IPS DF 6.9 (cell line): ENCODE data around the gene KLK4.

Source experiments
- DNase-seq: peaks from one replicate; pipeline ENCODE4 v3.0.0-alpha.2; 2013; ENCODE audit warnings: low read depth, low spot score
- H3K27ac ChIP-seq: one replicate; pipeline ENCODE4 v1.5.1; 2013; ENCODE audit warnings: low read length, control low read depth
- H3K27me3 ChIP-seq: 2 replicates; pipeline ENCODE4 v1.6.1; 2013; ENCODE audit warnings: mild to moderate bottlenecking, low read length; ENCODE audit not compliant: control insufficient read depth, insufficient read depth
- H3K36me3 ChIP-seq: 2 replicates; pipeline ENCODE4 v1.6.1; 2013; ENCODE audit warnings: low read length; ENCODE audit not compliant: control insufficient read depth, insufficient read depth
- H3K4me1 ChIP-seq: 2 replicates; pipeline ENCODE4 v1.6.1; 2013; ENCODE audit warnings: low read length; ENCODE audit not compliant: control insufficient read depth, insufficient read depth
- H3K4me3 ChIP-seq: 2 replicates; pipeline ENCODE4 v1.5.1; 2013; ENCODE audit warnings: mild to moderate bottlenecking, low read length
- H3K9me3 ChIP-seq: 2 replicates; pipeline ENCODE4 v1.6.1; 2013; ENCODE audit warnings: low read length, inconsistent platforms; ENCODE audit not compliant: control insufficient read depth, insufficient read depth
- WGBS: extraction: QIAGEN DNeasy Blood & Tissue Kit; methylation state at CpG from one replicate; pipeline ENCODE4 v1.1.7; 2013; ENCODE audit warnings: mixed read lengths, missing lambda C conversion rate; ENCODE audit not compliant: insufficient read length, insufficient coverage; 5-methylcytosine and 5-hydroxymethylcytosine counted together

Gene KLK4

DNA sequence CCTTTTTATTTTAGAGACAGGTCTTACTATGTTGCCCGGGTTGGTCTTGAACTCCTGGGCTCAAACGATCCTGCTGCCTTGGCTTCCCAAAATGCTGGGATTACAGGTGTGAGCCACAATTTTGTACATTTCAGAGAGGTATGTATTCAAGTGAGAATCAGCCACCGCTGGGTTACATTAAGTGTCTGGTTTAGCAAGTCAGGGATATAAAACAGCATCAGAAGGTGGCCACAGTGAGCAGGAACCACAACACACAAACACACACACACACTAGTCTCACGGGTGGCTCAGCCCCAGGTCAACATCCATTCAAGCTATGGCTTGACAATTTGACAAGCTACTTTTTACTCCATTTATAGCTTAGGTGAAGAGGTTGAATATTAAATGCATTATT lies 21.5 kb upstream of the KLK4 start:
- Histone ChIP-seq H3K36me3 (no peaks in the 10 kb centered on the region), H3K4me1 (no peaks in the 10 kb centered on the region), H3K4me3 (no peak overlapping the region), H3K27ac (no peak overlapping the region), H3K27me3 (no peaks in the 10 kb centered on the region), H3K9me3 (no peaks in the 10 kb centered on the region)
- no CpG with 5 or more reads among the region's 4 CpGs for WGBS
- no peak for DNase-seq

DNA sequence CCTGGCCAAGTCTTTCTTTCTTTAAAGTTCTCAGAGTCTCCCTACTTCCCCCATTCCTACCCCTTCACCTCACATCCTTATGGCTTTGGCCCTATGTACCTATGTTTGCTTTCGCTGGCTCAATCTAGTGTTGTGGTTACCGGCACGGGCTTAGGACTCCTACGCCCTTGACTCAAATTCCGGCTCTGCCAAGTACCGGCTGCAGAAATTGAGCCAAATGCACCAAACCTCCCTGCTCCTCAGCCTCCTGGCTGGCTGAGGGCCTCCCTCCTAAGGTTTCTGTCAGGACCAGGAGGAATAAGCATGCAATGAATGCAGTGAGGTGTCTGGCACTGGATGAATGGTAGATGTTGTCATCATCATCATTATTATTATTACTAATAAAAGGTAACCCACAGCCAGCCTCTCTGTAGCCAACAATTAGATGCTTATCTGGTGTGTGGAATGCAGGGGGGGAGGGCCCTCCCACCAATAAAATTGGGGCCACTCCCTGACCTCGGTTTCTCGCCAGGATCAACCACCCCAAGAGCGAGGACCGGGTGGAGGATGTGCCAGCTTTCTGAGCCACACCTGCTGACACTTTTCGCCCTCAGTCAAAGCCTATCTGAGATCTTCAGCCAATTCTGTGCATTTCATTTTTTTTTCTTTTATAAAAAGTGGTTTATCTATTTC lies 21.0 kb upstream of the KLK4 start:
- Histone ChIP-seq H3K27me3 (no peaks in the 10 kb centered on the region), H3K4me1 (no peaks in the 10 kb centered on the region), H3K4me3 (no peak overlapping the region), H3K9me3 (no peaks in the 10 kb centered on the region), H3K27ac (no peak overlapping the region), H3K36me3 (no peaks in the 10 kb centered on the region)
- no CpG with 5 or more reads among the region's 11 CpGs for WGBS
- DNase-seq, result no peak

DNA sequence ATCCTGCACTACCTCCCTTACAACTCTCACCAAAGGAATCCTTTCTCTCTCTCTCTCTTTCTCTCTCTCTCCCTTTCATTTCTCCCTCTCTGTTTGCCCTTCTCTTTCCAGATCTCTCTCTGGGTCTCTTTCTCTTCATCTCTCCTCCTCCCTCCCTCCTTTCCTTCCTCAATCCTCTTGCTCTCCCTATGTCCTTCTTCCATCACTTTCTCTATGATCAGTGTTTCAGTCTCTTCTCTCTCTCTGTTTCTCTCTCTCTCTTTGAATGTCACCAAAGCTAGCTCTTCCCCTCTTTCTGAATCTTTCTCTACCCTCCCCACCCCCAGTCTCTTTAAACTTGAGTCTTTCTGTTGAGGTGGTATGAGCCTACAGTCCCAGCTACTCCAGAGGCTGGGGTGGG lies 19.8 kb upstream of the KLK4 start:
- Histone ChIP-seq H3K9me3 (no peaks in the 10 kb centered on the region), H3K4me1 (no peaks in the 10 kb centered on the region), H3K27me3 (no peaks in the 10 kb centered on the region), H3K27ac (no peak overlapping the region), H3K4me3 (no peak overlapping the region), H3K36me3 (no peaks in the 10 kb centered on the region)
- no peak for DNase-seq

DNA sequence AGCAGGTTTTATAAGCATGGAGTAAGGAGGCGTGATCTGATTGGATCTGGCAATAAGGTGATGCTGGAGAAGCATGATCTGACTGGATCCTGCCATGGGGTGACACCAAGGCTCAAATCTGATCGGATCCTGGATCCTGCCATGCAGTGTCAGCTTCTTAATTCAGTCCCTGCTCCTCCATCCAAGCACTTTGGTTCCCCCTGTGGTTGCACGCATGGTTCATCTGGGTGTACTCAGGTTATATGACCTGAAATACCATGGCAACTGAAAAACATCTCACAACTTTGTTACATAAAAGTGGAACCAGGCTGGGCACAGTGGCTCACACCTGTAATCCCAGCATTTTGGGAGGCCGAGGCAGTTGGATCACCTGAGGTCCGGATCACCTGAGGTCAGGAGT lies 17.6 kb upstream of the KLK4 start:
- Histone ChIP-seq H3K4me3 (no peak overlapping the region), H3K36me3 (no peaks in the 10 kb centered on the region), H3K27me3 (no peaks in the 10 kb centered on the region), H3K9me3 (no peaks in the 10 kb centered on the region), H3K27ac (no peak overlapping the region), H3K4me1 (no peaks in the 10 kb centered on the region)
- no CpG with 5 or more reads among the region's 5 CpGs for WGBS
- no peak for DNase-seq

DNA sequence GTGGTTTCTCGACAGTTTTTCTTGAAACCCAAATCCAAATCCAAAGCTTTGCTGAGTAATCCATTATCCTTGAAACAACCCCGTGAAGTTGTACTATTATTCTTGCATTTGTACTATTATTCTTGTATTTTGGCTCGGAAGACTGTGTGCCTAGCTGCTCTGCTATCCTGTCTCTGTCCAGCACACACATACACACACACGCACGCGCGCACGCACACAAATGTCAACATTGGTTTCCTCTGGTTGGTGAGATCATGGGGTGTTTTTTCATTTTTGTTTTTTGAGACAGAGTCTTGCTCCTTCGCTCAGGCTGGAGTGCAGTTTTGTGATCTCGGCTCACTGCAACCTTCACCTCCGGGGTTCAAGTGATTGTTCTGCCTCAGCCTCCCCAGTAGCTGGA lies 14.9 kb upstream of the KLK4 start:
- WGBS, result no CpG with 5 or more reads among the region's 11 CpGs
- H3K9me3 ChIP-seq, result no peaks in the 10 kb centered on the region

DNA sequence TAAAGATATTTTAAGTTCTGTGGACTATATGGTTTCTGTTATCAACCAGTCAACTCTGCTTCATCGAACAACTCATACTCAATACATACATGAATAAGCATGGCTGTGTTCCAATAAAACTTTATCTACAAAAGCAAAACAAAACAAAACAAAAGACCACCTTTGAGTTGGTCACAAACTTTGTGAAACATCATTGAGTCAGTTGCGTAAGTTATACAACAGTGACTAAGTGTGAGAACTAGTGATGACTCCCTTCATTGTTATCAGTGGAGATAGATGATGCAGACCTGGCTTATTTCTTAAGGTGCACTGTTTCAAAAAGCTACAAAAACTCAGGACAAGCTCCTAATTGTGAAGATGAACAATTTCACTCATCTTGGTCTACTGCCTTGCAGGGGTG lies 14.5 kb upstream of the KLK4 start:
- H3K4me3 ChIP-seq, result no peak overlapping the region
- H3K36me3 ChIP-seq, result no peaks in the 10 kb centered on the region
- no peak overlapping the region for H3K27ac ChIP-seq
- WGBS, result no CpG with 5 or more reads among the region's 2 CpGs
- DNase-seq, result no peak
- no peaks in the 10 kb centered on the region for H3K9me3 ChIP-seq
- H3K27me3 ChIP-seq, result no peaks in the 10 kb centered on the region
- H3K4me1 ChIP-seq, result no peaks in the 10 kb centered on the region

More for the DNA sequence above, 14.9 kb upstream of the KLK4 start:
- no peak overlapping the region for H3K4me3 ChIP-seq
- no peaks in the 10 kb centered on the region for H3K4me1 ChIP-seq
- H3K36me3 ChIP-seq, result no peaks in the 10 kb centered on the region
- no peak overlapping the region for H3K27ac ChIP-seq
- H3K27me3 ChIP-seq, result no peaks in the 10 kb centered on the region
- DNase-seq, result no peak

DNA sequence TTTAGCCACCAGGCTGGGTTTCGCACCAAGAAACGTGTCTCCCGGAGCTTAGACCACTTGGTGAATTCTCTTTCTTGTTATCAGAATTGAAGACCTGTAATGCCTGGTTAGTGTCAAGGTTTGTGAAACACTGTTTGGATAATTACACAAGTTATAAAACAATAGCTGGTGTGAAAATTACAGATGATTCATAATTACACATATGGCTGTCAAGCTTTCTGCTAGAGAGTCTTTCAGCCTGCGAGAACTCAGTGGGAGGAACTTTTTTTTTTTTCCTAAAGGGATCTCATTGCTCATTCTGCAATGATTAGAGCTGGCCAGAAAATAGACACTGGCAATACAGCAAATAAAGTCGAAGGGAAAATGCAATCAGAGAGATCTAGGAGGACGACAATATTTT lies 13.4 kb upstream of the KLK4 start:
- H3K36me3 ChIP-seq, result no peaks in the 10 kb centered on the region
- no CpG with 5 or more reads among the region's 6 CpGs for WGBS
- no peak for DNase-seq
- no peaks in the 10 kb centered on the region for H3K9me3 ChIP-seq
- no peak overlapping the region for H3K4me3 ChIP-seq
- H3K27me3 ChIP-seq, result no peaks in the 10 kb centered on the region
- no peaks in the 10 kb centered on the region for H3K4me1 ChIP-seq
- H3K27ac ChIP-seq, result no peak overlapping the region

DNA sequence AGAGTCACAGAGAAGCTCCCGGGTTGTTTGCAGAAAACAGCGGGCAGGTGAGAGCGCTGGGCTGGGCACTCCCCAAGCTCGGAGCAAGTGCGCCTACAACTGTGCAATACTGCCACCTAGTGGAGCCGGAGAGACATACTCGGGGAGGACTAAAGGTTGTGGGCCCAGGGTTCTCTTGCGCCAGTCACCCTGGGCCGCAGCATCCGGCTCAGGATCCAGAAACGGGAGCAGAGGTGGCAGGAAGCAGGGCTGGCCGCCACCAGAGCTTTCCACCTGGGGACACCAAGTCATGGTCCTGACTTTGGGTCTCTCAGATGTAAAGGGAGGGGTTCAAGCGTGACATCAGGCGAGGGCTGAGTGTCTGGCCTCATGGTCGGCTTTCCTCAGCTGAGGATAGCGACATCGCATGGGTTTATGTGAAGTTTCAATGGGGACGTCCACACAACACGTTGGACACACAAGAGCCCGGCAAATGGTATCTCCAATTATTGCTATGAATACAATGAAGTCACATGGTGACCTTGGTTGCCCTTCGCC lies 11.2 kb upstream of the KLK4 start:
- Histone ChIP-seq H3K4me1 (no peaks in the 10 kb centered on the region), H3K36me3 (no peaks in the 10 kb centered on the region), H3K27me3 (no peaks in the 10 kb centered on the region), H3K9me3 (no peaks in the 10 kb centered on the region), H3K4me3 (no peak overlapping the region), H3K27ac (no peak overlapping the region)
- DNase-seq, result peak; percentile 88
- WGBS, result no CpG with 5 or more reads among the region's 21 CpGs

DNA sequence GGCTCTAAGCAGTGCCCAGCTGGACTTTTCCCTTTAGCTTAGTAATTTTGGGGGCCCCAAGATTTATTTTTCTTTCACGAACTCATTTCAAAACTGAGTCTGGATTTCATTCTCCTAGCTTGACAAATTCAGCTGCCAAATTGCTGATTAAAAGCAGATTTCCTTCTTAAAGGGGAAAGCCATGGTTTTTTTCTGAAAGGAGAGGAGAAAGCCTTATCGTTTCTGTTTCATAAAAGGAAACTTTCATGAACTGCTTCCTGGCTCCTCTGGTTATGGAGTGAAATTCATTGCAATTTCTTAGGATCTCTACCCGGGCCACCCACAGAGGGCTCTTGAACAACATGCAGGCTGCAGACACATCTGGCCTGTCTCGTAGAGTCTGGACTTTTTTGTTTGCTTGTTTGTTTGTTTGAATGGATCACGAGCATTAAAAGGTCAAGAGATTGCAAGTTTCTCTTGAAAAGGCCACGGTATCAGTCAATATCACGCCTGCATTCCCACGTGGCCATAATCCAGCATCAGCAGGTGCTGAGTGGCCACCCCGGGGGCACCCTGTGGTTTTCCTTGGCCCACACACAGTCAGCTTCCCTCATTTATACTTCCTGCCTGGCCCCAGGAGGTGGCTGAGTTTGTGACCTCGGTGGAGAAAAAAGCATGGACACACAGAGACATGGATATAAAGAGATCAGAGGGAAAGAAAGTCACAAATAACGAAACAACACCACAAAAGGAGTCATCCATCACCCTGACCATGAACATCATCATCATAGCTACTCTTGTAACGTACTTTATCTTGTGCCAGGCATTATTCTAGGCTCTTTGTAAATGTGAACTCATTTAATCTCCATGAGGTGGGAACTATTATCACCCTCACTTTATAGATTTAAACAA lies 10.5 kb upstream of the KLK4 start:
- Histone ChIP-seq H3K4me1 (no peaks in the 10 kb centered on the region), H3K9me3 (no peaks in the 10 kb centered on the region), H3K4me3 (no peak overlapping the region), H3K27ac (no peak overlapping the region), H3K27me3 (no peaks in the 10 kb centered on the region), H3K36me3 (no peaks in the 10 kb centered on the region)
- DNase-seq, result no peak
- no CpG with 5 or more reads among the region's 12 CpGs for WGBS

DNA sequence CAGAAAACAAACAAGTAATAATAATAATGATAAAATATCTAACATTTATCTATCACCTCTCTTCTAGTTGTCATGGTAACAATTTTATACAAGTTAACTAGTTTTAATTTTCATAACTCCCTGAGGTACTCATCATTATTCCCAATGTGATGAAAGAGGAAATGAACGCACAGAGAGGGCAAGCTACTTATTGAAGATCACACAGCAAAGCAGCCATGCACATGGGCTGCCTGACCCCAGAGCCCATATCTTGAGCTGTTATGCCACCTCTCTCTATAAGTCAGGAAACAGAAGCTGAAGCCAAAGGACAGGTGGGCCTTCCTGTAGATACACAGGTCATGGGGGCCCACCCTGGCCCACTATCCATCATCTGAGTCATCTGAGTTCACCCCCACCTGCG lies 4.9 kb upstream of the KLK4 start:
- no peaks in the 10 kb centered on the region for H3K4me1 ChIP-seq
- no peaks in the 10 kb centered on the region for H3K9me3 ChIP-seq
- no CpG with 5 or more reads among the region's 2 CpGs for WGBS
- peaks cover 7% of the 10 kb centered on the region; the same call in 1 of the 2 replicates for H3K27me3 ChIP-seq
- no peak overlapping the region for H3K27ac ChIP-seq
- no peak overlapping the region for H3K4me3 ChIP-seq
- H3K36me3 ChIP-seq, result no peaks in the 10 kb centered on the region
- no peak for DNase-seq
